Ovary (tissue), 9 donors: ENCODE measurements around the gene SLC48A1. TPM values are rescaled to one million over a fixed set of nuclear protein-coding genes. Genes with fewer than 3 reads are reported as not detected.

ENCODE experiments used
- DNase-seq, 5 donors: peaks; one replicate each; pipeline ENCODE4 v3.0.0-alpha.2; 2019 to 2020
- H3K27ac ChIP-seq, 2 donors: fragments of 200-600 bp; one replicate each; pipeline versions ENCODE4 v1.5.1 to v1.8.0; 2019 to 2022
- H3K27me3 ChIP-seq: fragments of 200-600 bp; one replicate; pipeline ENCODE4 v1.8.0; 2022
- H3K36me3 ChIP-seq: fragments of 200-600 bp; sonication (generic); one replicate; pipeline ENCODE4 v1.5.1; 2019
- H3K4me1 ChIP-seq: one replicate; pipeline ENCODE4 v1.8.1; 2013; ENCODE audit warnings: mild to moderate bottlenecking, moderate library complexity; ENCODE audit not compliant: insufficient read depth
- H3K4me3 ChIP-seq: fragments of 200-600 bp; sonication (generic); one replicate; pipeline ENCODE4 v1.5.1; 2017
- H3K9me3 ChIP-seq, 2 donors: fragments of 200-600 bp in 1 of 2; sonication (generic) in 1 of 2; one replicate each; pipeline versions ENCODE4 v1.5.1 to v1.8.1; 2013 to 2019; ENCODE audit warnings: mild to moderate bottlenecking in 1 of 2, moderate library complexity in 1 of 2
- CTCF ChIP-seq, 3 donors: fragments of 450-650 bp in 2 of 3; fragments of 200-600 bp in 1 of 3; IDR thresholded peaks; one replicate each; pipeline versions ENCODE4 v1.5.1 to v1.8.0; 2016 to 2022; ENCODE audit warnings: antibody characterized with exemption in 3 of 3, mild to moderate bottlenecking in 1 of 3
- EP300 ChIP-seq: sonication (generic); formaldehyde crosslinking; IDR thresholded peaks from one replicate; pipeline ENCODE4 v1.6.1; 2017; ENCODE audit warnings: antibody characterized with exemption
- POLR2A ChIP-seq: fragments of 450-650 bp; IDR thresholded peaks from one replicate; pipeline ENCODE4 v1.6.1; 2017; ENCODE audit warnings: antibody characterized with exemption, mild to moderate bottlenecking, moderate library complexity
- WGBS, 3 donors: extraction: QIAGEN DNeasy Blood & Tissue Kit in 1 of 3; methylation state at CpG; one replicate each; pipeline versions ENCODE4 v1.1.5 to v1.1.7; 2013 to 2017; 5-methylcytosine and 5-hydroxymethylcytosine counted together
- intact Hi-C, 4 donors: fragments of 100-400 bp; cut with DNase I; formaldehyde crosslinking; loops; one replicate each; pipeline versions ENCODE4 v1.11.0 to v1.15.1; 2022 to 2023
- polyA plus RNA-seq, 2 donors: library from polyadenylated mRNA; stranded (reverse); fragments of 200-250 nt in 1 of 2; fragments of 350-450 nt in 1 of 2; fragmentation: Illumina TruSeq in 1 of 2; extraction: RNeasy Lipid Tissue Mini Kit (QIAGEN cat#74804) in 1 of 2; gene quantifications; one replicate each; pipeline ENCODE4 v1.2.3, GENCODE V29; 2013 to 2014
- total RNA-seq, 7 donors: library from RNA; depleted of rRNA in 2 of 7; stranded (reverse); fragments of >200 nt in 2 of 7; fragmentation: NEBNext Ultra II Directional in 3 of 7; extraction: Animal tissue kit (Norgen Biotek cat#: 25700) in 3 of 7; gene quantifications; one replicate each; pipeline versions ENCODE4 v1.1.0 to v1.2.4, GENCODE V29; 2016 to 2023
- donor health status: DM: no; HTN: no; CAD: no; lungs with moderate emphysema.
- donor health status: DM: no; HTN: no; CAD: no.
- donor health status: Bipolar disorder and iron deficiency.
- donor health status: DM: yes; HTN: yes; CAD: no.
- donor health status: DM: no; HTN: no; CAD: no.
- donor health status: DM: yes; HTN: yes; CAD: no.

SLC48A1 gene
- total and polyA plus RNA-seq, 9 donors, result 24.1 to 143 (median 68.7) TPM

GRCh38 chr12:47730341-47730744 lies 42.7 kb upstream of the SLC48A1 start:
- intact Hi-C loops, result loop anchor here in 1 of 4 donors (10.0 kb wide), 1 partner anchor 104 kb away; no protein-coding TSS in a partner anchor
- WGBS, 3 donors, result 37 to 79% (median 50%) methylated on average over 8 of the region's 8 CpGs
- H3K27ac ChIP-seq, result peak overlapping the region in 1 of 2 donors; percentile 50
- no peak overlapping the region for H3K4me3 ChIP-seq
- no peaks in the 10 kb centered on the region for H3K36me3 ChIP-seq
- TF ChIP-seq POLR2A (no peak), EP300 (no peak), CTCF (IDR thresholded peaks at IDR 0.05) (no peak)
- H3K4me1 ChIP-seq, result peaks cover 14% of the 10 kb centered on the region
- no peaks in the 10 kb centered on the region for H3K9me3 ChIP-seq
- no peaks in the 10 kb centered on the region for H3K27me3 ChIP-seq
- DNase-seq, result peak in 1 of 5 donors; percentile 48

GRCh38 chr12:47731723-47732122 lies 41.3 kb upstream of the SLC48A1 start:
- Histone ChIP-seq H3K9me3 (no peaks in the 10 kb centered on the region), H3K36me3 (no peaks in the 10 kb centered on the region), H3K27me3 (no peaks in the 10 kb centered on the region), H3K4me1 (peaks cover 28% of the 10 kb centered on the region), H3K27ac (no peak overlapping the region), H3K4me3 (no peak overlapping the region)
- intact Hi-C loops, result loop anchor here in 1 of 4 donors (10.0 kb wide), 1 partner anchor 103 kb away; no protein-coding TSS in a partner anchor
- TF ChIP-seq POLR2A (no peak), EP300 (no peak), CTCF (IDR thresholded peaks at IDR 0.05) (no peak)
- WGBS, 3 donors, result 24 to 50% (median 45%) methylated on average over 5 of the region's 5 CpGs
- peak in 1 of 5 donors; percentile 21 for DNase-seq

GRCh38 chr12:47732504-47732903 lies 40.5 kb upstream of the SLC48A1 start:
- Histone ChIP-seq H3K4me3 (no peak overlapping the region), H3K27ac (peak overlapping the region in 1 of 2 donors; percentile 16), H3K27me3 (no peaks in the 10 kb centered on the region), H3K4me1 (peaks cover 30% of the 10 kb centered on the region), H3K36me3 (no peaks in the 10 kb centered on the region), H3K9me3 (no peaks in the 10 kb centered on the region)
- intact Hi-C loops, result loop anchor here in 1 of 4 donors (10.0 kb wide), 1 partner anchor 102 kb away; no protein-coding TSS in a partner anchor
- WGBS, 3 donors, result 80 to 94% (median 81%) methylated on average over 2 of the region's 2 CpGs
- no peak for TF ChIP-seq CTCF (IDR thresholded peaks at IDR 0.05)
- no peak for TF ChIP-seq EP300
- no peak for TF ChIP-seq POLR2A
- peak in 1 of 5 donors; percentile 19 for DNase-seq

GRCh38 chr12:47733142-47733541 lies 39.9 kb upstream of the SLC48A1 start:
- intact Hi-C loops, result loop anchor here in 1 of 4 donors (10.0 kb wide), 1 partner anchor 102 kb away; no protein-coding TSS in a partner anchor
- no peak for DNase-seq
- Histone ChIP-seq H3K36me3 (no peaks in the 10 kb centered on the region), H3K4me1 (peaks cover 36% of the 10 kb centered on the region), H3K27ac (peak overlapping the region in 1 of 2 donors; percentile 91), H3K4me3 (no peak overlapping the region), H3K27me3 (no peaks in the 10 kb centered on the region), H3K9me3 (no peaks in the 10 kb centered on the region)
- no peak for TF ChIP-seq CTCF (IDR thresholded peaks at IDR 0.05)
- no peak for TF ChIP-seq POLR2A
- TF ChIP-seq EP300, result no peak
- 76 to 86% (median 80%) methylated on average over 4 of the region's 4 CpGs for WGBS, 3 donors
